Measurements from ENCODE around the gene SULT1C2. TPM values are rescaled to one million over a fixed set of nuclear protein-coding genes. Genes with fewer than 3 reads are reported as not detected.

SULT1C2 gene
- total and polyA plus RNA-seq, 2 of the 4 experiments (the other 2 are of a cell fraction), result 0.09 TPM; not detected in 1

GRCh38 chr2:108266218-108266617 lies 22.5 kb upstream of the SULT1C2 start:
- no peak overlapping the region for H2BK20ac ChIP-seq (ENCODE audit: low read depth, low read length)
- H3K4me3 ChIP-seq (ENCODE audit: insufficient read depth, low read depth, low read length), result no peak overlapping the region
- CTCF ChIA-PET, result no interaction called here
- H2BK15ac ChIP-seq (ENCODE audit: low read depth, low read length), result no peak overlapping the region
- no peaks in the 10 kb centered on the region for H3K9me3 ChIP-seq (ENCODE audit: control insufficient read depth, insufficient read depth, low read length)
- no peak overlapping the region for H3K18ac ChIP-seq (ENCODE audit: low read depth, low read length)
- no peak overlapping the region for H3K23ac ChIP-seq (ENCODE audit: low read depth, low read length)
- H3K4me1 ChIP-seq (ENCODE audit: control insufficient read depth, insufficient read depth, low read length), result peaks cover 16% of the 10 kb centered on the region
- dilution Hi-C loops (cut with HindIII; ENCODE audit: low sequenced_read_pairs, unreplicated experiment), result no loop called here
- no TSS peak for BruUV-seq (replicated peaks)
- no peak overlapping the region for H3K9ac ChIP-seq (ENCODE audit: low read depth, low read length)
- POLR2A ChIA-PET (ENCODE audit: unreplicated experiment), result no interaction called here
- no peak overlapping the region for H4K91ac ChIP-seq (ENCODE audit: insufficient read depth, low read depth, low read length)
- no peaks in the 10 kb centered on the region for H4K20me1 ChIP-seq (ENCODE audit: insufficient read depth, low read length)
- in situ Hi-C loops (cut with MboI; ENCODE audit: low sequenced_read_pairs), result no loop called here
- WGBS, 2 experiments (ENCODE audit: extremely low coverage in 2 of 2, insufficient read length in 1 of 2), result no CpG with 5 or more reads among the region's 3 CpGs
- H3K4me2 ChIP-seq (ENCODE audit: low read depth, low read length), result no peak overlapping the region
- no peaks in the 10 kb centered on the region for H3K36me3 ChIP-seq (ENCODE audit: control insufficient read depth, insufficient read depth, low read length)
- intact Hi-C loops (cut with micrococcal nuclease), result no loop called here
- H3K79me1 ChIP-seq (ENCODE audit: low read depth in 1 of 2, low read length in 2 of 2), result no peaks in the 10 kb centered on the region
- no peak overlapping the region for H2AFZ ChIP-seq (replicated peaks; ENCODE audit: low read length, poor library complexity)
- H4K5ac ChIP-seq (ENCODE audit: low read depth, low read length), result no peak overlapping the region
- no peak overlapping the region for H2BK120ac ChIP-seq (ENCODE audit: low read depth, low read length)
- peaks cover 8% of the 10 kb centered on the region for H3K9me1 ChIP-seq (ENCODE audit: insufficient read depth, low read length)
- peaks cover 14% of the 10 kb centered on the region for H3K27me3 ChIP-seq (ENCODE audit: control insufficient read depth, insufficient read depth, low read length)
- DNase-seq, result no peak
- no peak overlapping the region for H3K4ac ChIP-seq (ENCODE audit: low read depth, low read length)
- H2AK9ac ChIP-seq (replicated peaks; ENCODE audit: low read depth, low read length, poor library complexity), result no peak overlapping the region
- H2BK5ac ChIP-seq (ENCODE audit: low read depth, low read length, poor library complexity, severe bottlenecking), result no peak overlapping the region
- H3K56ac ChIP-seq (ENCODE audit: extremely low read depth, insufficient read depth, low read length), result no peak overlapping the region
- no peak for ATAC-seq (ENCODE audit: low read depth)
- no peak for TF ChIP-seq SMC3 (IDR thresholded peaks at IDR 0.05; ENCODE audit: low read depth, low read length)
- no peak for TF ChIP-seq ELK1 (IDR thresholded peaks at IDR 0.05; ENCODE audit: borderline replicate concordance, low read depth, low read length)
- TF ChIP-seq RFX5 (IDR thresholded peaks at IDR 0.05; ENCODE audit: low read depth, low read length), result no peak
- no peak for TF ChIP-seq CEBPB (IDR thresholded peaks at IDR 0.05; ENCODE audit: low read depth, low read length)
- TF ChIP-seq POLR2A (IDR thresholded peaks at IDR 0.05; ENCODE audit: low read depth, low read length), result no peak
- TF ChIP-seq MXI1 (IDR thresholded peaks at IDR 0.05; ENCODE audit: borderline replicate concordance, low read depth, low read length), result no peak
- TF ChIP-seq RAD21 (IDR thresholded peaks at IDR 0.05; ENCODE audit: low read length), result no peak
- no peak for TF ChIP-seq USF2 (IDR thresholded peaks at IDR 0.05; ENCODE audit: low read depth, low read length)
- TF ChIP-seq RCOR1 (IDR thresholded peaks at IDR 0.05; ENCODE audit: insufficient replicate concordance, low read length), result no peak
- H3K14ac ChIP-seq (replicated peaks; ENCODE audit: low read depth, low read length), result no peak overlapping the region
- no peak overlapping the region for H4K8ac ChIP-seq (ENCODE audit: low read depth in 2 of 2, low read length in 2 of 2)
- H3K27ac ChIP-seq (ENCODE audit: insufficient read depth, low read length), result no peak overlapping the region
- no peak overlapping the region for H2AK5ac ChIP-seq (ENCODE audit: low read depth, low read length)
